Adipose tissue (tissue), 3 donors: Measurements from ENCODE around the gene YIPF4. TPM values are rescaled to one million over a fixed set of nuclear protein-coding genes. Genes with fewer than 3 reads are reported as not detected.
"Not testable (repeated sequence)": the region's sequence is repeated elsewhere in the genome, so short reads cannot be mapped to it uniquely, and the experiment has no call there.

Experiments used
- H3K27ac ChIP-seq: one replicate; pipeline ENCODE4 v1.5.1; 2013; ENCODE audit warnings: low read depth, low read length
- WGBS, 3 donors: extraction: QIAGEN DNeasy Blood & Tissue Kit; methylation state at CpG; one replicate each; pipeline ENCODE4 v1.1.7; 2013; 5-methylcytosine and 5-hydroxymethylcytosine counted together
- polyA plus RNA-seq, 3 donors: library from polyadenylated mRNA; stranded (reverse); fragments of 200-250 nt; gene quantifications; one replicate each; pipeline ENCODE4 v1.2.3, GENCODE V29; 2013
- donor health status: healthy with polysubstance abuse.
- donor health status: Bipolar disorder and iron deficiency.
- donor health status: healthy.

Gene YIPF4
- polyA plus RNA-seq, 3 donors, result 12.9 to 15.7 (median 14.6) TPM

- H3K27ac ChIP-seq, result peak overlapping the region; percentile 92
- WGBS, 3 donors, result 0% methylated on average over 49 to 65 of the region's 65 CpGs
Observed at GRCh38 chr2:32357318-32358110, 79.8 kb downstream of the YIPF4 start.

- 1 to 6% (median 4%) methylated on average over 16 of the region's 16 CpGs for WGBS, 3 donors
- H3K27ac ChIP-seq, result no peak overlapping the region
Observed at GRCh38 chr2:32358111-32358482, 80.4 kb downstream of the YIPF4 start.

DNA sequence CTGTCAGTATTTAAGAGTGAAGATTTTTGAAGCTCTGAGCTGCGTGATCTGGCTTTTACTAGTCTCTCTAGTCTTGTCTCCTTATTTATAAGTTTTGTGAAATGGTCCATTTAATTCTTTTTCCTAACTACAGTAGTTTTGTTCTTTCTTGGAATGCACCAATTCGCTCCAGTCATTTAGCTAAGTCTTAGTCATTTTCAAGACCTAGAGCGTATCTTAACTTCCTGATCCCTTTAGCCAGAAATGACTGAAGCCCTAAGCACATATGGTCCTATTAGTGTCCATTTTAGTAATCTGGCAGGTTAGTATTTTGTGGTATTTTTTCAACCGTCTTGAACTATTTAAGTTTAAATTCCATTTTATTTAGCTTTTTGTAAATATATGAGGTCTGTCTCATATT, 82.7 kb downstream of the YIPF4 start:
- 36 to 88% (median 84%) methylated on average over 4 of the region's 4 CpGs for WGBS, 3 donors
- no peak overlapping the region for H3K27ac ChIP-seq

- H3K27ac ChIP-seq, result not testable (repeated sequence)
- WGBS, 3 donors, result 92 to 98% (median 93%) methylated on average over 2 of the region's 2 CpGs
Observed at GRCh38 chr2:32362997-32363396, 85.3 kb downstream of the YIPF4 start.

DNA sequence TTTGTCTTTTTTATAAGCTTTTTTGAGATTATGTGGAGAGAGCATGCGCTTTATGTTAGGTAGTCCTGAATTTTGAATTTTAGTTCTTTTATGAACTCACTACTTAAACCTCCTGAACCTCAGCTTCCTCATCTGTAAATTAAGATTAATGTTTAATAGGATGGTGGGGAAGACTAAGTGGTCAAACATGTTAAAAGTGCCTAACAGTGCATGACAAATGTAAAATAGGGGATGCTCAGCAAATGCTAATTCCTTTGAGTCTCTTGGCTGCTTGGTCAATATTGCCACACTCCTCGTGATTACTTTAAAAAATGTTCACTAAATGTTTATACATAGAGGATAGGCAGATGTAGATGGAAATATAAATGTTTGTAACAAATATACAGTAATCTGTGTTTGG, 85.9 kb downstream of the YIPF4 start:
- 57 to 71% (median 67%) methylated on average over 2 of the region's 2 CpGs for WGBS, 3 donors
- no peak overlapping the region for H3K27ac ChIP-seq

DNA sequence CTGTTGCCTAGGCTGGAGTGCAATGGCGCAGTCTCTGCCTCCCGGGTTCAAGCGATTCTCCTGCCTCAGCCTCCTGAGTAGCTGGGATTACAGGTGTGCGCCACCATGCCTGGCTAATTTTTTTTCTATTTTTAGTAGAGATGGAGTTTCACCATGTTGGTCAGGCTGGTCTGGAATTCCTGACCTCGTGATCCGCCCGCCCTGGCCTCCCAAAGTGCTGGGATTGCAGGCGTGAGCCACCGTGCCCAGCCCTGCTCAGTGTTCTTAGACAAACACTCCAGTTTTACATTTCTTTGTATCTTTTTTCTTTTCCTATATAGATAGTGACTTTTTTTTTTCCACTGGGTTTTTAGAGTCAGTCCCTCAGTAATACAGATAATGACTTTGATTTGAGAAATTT, 86.6 kb downstream of the YIPF4 start:
- WGBS, 3 donors, result 87 to 96% (median 91%) methylated on average over 9 of the region's 9 CpGs
- not testable (repeated sequence) for H3K27ac ChIP-seq

GRCh38 chr2:32365679-32366078, 88.0 kb downstream of the YIPF4 start:
- not testable (repeated sequence) for H3K27ac ChIP-seq
- 88 to 97% (median 94%) methylated on average over 3 of the region's 3 CpGs for WGBS, 3 donors

Other genes with a start within 250 kb of the YIPF4 start
- 100 to 1,000 TPM in 1 of 3 donors, 10 to 100 TPM in 2; 41.1 to 101 (median 52.4) TPM for gene DPY30, start 238.1 kb upstream of the YIPF4 start, polyA plus RNA-seq
- gene SPAST, start 214.3 kb upstream of the YIPF4 start, polyA plus RNA-seq, result 1 to 10 TPM; 2.8 to 5.2 (median 3.5) TPM
- 1 to 10 TPM; 4.2 to 8.2 (median 5.7) TPM for gene SLC30A6, start 112.0 kb upstream of the YIPF4 start, polyA plus RNA-seq
- gene NLRC4, start 13.0 kb upstream of the YIPF4 start, polyA plus RNA-seq, result 1 to 10 TPM in 2 of 3 donors, under 1 TPM in 1; 0.25 to 3.9 (median 2.3) TPM
- gene BIRC6, start 79.1 kb downstream of the YIPF4 start, polyA plus RNA-seq, result 10 to 100 TPM in 2 of 3 donors, 1 to 10 TPM in 1; 9.3 to 18.2 (median 13.4) TPM